GM10266 (cell line): ENCODE measurements around the gene DNAAF5.

Experiments
- DNase-seq: peaks from one replicate; pipeline ENCODE4 v3.0.0; 2012; ENCODE audit errors: extremely low spot score
- CTCF ChIP-seq: IDR thresholded peaks from 2 replicates; pipeline ENCODE4 v1.5.1; 2012; ENCODE audit warnings: mild to moderate bottlenecking, low read depth; ENCODE audit not compliant: control insufficient read depth, insufficient read depth; ENCODE audit errors: missing control alignments

DNAAF5 gene

DNA sequence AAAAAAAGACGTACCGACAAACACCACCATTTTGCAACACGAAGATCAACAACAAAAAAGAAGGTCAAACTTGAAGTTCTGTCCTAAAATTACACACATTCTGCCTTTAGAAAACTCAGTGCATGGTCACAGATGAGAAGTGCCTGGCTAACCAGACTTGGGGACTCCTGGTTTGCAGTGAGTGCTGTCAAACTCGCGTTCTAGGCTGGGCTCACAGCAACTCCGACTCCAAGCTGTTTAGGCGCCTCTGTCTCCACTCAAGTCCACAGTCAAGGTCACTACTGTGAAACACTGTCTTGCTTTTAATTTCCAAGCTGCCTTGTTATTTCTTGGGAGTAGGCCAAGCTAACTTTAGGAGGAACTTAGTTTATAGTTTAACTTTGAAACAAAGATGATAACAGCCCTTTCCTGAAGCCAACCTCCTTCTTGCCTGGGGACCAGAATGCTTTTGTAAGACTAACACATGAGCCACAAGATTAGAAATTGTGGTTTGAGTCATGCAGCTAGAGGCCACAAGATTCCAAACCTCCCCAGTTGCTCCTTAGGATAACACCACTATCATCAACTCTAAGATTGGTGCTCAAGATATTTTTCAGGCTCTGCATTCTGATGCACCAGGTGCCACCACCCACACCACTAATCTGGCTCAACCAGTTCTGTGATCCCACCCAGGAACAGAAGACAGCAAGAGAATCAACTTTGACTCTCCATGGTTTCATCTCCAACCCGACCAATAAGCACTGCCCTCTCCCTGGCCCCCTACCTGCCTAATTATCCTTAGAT lies 1.1 kb upstream of the DNAAF5 start:
- TF ChIP-seq CTCF: no peak
- peak; percentile 10 for DNase-seq

- peak; percentile 62 for DNase-seq
Observed at GRCh38 chr7:726854-727103, 280 bp downstream of the DNAAF5 start.

DNA sequence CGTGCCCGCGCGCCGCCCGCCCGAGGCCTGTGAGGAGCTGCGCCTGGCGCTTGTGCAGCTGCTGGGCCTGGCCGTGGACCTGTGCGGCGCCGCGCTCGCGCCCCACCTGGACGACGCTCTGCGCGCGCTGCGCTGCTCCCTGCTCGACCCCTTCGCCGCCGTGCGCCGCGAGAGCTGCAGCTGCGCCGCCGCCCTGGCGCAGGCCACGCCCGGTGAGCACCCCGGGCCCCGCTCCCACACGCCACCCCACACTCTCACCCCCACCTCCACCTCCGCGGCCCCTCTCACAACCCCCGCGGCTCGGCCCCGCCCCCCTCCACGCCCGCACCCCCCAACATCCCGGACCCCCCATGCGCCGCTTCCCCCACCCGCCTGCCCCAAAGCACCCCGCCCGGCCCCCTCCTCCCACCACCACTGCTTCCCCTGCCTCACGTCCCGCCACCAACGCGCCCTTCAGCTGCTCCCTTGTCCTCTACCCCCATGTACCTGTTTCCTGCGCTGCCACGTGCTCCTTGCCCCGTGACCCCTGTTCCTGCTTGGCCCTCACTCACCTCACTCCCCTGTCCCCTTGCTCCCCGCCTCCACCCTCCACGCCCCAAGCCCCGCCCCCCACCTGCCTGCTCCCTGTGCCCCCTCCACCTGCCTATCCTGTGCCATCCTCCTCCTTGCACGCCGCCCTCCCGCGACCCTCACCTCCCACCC lies 756 bp downstream of the DNAAF5 start, which contains the start of gene PRKAR1B:
Gene PRKAR1B, minus strand, starts transcription at position 178 of the 702 bp plus-strand sequence. CDS start 15,776 bp downstream, outside the sequence.
- DNase-seq: peak; percentile 84
- TF ChIP-seq CTCF: no peak

More at GRCh38 chr7:726854-727103, 280 bp downstream of the DNAAF5 start:
- TF ChIP-seq CTCF: no peak

GRCh38 chr7:727806-728460 lies 1.4 kb downstream of the DNAAF5 start:
- DNase-seq: no peak
- TF ChIP-seq CTCF: no peak

- TF ChIP-seq CTCF: no peak
Observed at GRCh38 chr7:728602-729001, 2.1 kb downstream of the DNAAF5 start.

DNA sequence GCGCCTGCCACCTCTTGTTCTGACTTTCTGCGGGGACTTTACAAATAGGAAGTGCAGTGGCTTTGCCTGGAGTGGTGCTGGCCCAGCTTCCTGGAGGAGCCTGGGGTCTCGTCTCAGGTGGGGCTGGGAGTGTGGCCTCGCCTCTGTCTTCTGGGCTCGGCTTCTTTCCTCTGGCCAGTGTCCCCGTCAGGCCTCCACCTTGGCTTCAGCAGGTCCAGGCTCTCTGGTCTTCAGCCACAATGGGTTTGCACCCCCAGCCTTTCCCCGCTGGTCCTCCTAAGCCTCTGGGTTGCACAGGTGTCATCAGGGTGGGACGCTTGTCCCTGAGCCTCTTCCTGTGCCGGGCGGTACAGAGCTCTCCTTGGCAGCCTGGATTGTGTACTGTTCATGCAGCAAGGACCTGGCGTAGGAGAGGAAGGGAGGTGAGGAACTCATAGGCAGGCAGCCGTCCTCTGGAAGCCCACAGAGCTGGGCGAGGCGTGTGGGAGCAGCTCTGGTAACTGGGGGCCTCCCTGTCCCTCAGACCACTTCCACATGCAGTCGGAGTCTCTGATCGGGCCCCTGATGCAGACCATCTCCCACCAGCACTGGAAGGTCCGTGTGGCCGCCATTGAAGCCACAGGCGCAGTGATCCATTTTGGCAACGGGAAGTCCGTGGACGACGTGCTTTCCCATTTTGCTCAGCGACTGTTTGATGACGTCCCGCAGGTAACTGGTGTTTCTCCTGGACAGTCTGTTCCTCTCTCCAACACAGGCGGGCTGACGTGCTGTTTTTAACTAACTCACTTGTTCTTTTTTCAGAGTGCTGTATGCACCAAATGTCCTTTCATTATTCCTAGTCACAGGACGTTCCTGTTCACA lies 2.9 kb downstream of the DNAAF5 start:
- DNase-seq: no peak
- TF ChIP-seq CTCF: no peak

More at GRCh38 chr7:728602-729001, 2.1 kb downstream of the DNAAF5 start:
- DNase-seq: no peak
